HG02885 (cell line): ENCODE data around the gene TLE6.
"Not testable (repeated sequence)": the region's sequence is repeated elsewhere in the genome, so short reads cannot be mapped to it uniquely, and the experiment has no call there.

Source experiments
- ATAC-seq: cut with Tn5 transposase; IDR thresholded peaks from one replicate; pipeline ENCODE4 v1.9.1; 2021; ENCODE audit warnings: mild to moderate bottlenecking; ENCODE audit not compliant: unreplicated experiment, poor library complexity

The TLE6 gene

DNA sequence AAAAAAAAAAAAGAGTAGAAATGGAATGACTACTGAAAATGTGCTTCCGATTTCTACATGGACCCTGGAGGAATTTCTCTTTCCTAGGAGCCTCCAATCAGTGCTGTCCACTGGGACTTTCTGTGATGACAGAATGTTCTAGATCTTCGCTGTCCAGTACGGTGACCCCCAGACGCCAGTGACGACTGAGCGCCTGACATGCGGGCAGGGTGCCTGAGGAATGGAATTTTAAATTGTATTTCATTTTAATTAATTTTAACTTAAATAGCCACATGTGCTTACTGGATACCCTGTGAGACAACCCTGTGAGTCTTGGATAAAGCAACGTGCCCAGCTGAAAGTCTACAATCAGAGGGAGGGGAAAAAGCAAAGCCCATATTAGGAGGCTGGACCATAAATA lies 4.1 kb upstream of the TLE6 start:
- ATAC-seq: no peak

DNA sequence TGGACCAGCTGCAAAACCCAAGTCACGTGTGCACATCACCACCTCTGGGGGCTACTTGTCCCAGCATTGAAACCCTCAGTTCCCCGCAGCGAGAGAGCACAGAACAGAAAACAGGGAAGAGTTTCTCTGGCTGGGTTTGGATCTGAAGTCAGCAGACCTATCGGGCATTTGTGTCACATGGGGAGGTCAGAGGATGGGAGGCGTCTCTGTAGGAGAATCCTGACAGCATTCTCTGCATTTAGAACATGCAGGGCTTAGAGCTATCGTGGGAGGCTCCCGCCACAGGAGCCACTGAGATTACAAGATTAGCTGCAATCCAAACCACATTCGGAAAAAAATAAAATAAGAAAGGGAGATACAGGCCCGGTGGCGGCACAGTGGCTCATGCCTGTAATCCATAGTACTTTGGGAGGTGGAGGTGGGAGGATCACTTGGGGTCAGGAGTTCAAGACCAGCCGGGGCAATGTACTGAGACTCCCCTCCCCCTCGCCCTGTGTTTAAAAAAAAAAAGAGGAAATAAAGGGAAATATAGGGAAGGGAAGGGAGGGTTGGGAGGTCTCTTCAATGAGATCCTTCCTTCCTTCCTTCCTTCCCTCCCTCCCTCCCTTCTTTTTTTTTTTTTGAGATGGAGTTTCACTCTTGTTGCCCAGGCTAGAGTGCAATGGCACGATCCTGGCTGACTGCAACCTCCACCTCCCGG lies 2.9 kb upstream of the TLE6 start:
- no peak for ATAC-seq

DNA sequence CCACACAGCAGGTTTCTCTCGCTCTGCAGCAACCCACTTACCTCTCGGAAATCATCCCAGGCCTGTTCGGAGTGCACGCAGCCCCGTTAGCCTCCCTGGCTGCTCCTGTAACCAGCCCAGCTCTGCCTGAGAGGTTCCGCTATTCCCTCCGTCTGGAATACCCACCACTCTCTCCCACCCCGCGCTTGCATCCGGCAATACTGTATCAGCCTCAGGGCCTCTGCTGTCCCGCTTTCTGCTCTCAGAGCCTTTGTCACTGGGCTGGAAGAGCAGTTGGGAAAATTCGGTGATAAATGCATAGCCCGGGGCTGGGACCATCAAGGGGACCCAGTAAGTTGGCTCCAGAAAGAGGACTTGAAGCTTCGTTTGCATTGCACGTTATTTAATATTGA lies 759 bp upstream of the TLE6 start:
- ATAC-seq: no peak

DNA sequence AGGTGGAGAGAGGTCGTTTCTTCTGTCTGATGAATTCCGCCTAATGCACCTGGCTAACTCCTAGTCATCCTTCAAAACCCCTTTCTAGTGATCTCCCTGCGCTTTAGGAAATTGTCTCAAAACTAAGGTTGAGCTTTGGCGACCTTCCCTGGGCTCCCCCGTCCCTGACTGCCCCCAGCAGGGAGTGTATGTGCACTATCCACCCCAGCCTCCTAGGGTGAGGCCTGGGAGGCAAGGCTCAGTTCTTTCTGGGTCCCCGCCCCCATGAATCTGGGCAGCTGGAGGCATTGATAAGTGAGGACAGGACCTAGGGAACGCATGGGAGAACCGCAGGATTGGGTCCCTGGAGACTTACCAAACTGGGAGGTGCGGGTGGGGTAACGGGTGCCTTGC lies 378 bp downstream of the TLE6 start:
- ATAC-seq: no peak

DNA sequence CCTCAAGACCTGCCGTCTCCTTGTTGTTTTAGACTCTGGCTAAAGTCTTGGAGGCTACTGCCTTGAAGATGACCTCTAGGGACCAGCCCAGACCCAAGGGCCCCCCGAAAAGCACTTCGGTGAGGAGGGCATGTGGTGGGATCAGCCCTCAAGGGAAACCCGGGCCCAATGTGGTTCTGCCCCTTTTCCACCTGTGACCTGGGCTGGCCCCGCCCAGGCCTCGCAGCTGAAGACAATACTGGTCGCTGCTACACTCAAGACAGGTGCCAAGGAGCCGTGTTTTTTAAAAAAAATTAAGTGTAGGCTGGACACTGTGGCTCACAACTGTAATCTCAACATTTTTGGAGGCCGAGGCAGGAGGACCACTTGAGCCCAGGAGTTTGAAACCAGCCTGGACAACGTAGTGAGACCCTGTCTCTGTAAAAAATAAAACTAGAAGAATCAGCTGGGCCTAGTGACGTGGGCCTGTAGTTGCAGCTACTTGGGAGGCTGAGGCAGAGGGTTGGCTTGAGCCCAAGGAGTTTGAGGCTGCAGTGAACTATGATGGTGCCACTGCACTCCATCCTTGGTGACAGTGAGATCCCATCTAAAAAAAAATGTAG lies 903 bp downstream of the TLE6 start:
- ATAC-seq: no peak

DNA sequence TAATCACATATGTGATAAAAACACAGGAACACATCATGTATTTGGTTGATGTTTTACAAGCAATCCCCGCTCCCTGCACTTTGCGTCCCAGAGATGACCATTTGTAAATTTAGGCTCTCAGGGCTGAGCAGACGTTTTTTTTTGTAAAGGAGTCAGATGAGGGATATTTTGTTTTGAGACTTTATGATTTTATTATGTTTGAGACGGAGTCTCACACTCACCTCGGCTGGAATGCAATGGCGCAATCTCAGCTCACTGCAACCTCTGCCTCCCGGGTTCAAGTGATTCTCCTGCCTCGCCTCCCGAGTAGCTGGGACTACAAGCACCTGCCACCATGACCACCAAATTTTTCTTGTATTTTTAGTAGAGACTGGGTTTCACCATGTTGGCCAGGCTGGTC lies 1.4 kb downstream of the TLE6 start:
- no peak for ATAC-seq

DNA sequence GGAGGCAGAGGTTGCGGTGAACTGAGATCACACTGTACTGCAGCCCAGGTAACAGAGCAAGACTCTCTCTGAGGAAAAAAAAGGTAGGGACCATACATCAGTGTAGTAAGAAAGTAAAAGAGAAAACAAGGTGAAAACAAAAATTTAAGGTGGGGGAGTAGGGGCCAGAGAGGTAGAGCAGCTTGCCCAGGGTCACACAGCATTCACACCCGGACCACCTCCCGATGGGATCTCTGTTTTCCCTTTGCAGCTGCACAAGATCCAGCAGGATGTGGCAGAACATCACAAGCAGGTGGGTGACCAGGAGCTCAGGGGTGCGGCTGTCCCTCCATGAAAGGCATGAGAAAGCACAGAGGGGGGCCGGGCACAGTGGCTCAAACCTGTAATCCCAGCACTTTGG lies 4.5 kb downstream of the TLE6 start:
- ATAC-seq: no peak

DNA sequence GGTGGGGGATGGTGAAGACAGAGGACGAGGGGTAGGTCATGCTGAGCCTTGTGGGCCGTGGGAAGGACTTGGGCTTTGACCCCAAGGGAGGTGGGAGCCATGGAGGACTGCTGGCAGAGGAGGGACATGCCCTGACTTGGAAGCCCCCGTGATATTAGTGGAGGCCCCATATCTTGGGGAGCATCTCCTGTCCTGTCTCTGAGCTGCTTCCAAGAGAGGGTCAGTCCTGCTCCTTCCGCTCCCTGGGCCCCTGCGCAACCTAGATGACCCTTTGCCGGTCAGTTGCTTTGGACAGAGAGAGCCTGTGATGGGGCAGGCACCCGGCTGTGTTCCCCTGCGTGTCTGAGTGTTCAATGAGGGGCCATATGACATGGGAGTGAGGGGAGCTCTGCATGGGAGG lies 5.2 kb downstream of the TLE6 start:
- no peak for ATAC-seq

DNA sequence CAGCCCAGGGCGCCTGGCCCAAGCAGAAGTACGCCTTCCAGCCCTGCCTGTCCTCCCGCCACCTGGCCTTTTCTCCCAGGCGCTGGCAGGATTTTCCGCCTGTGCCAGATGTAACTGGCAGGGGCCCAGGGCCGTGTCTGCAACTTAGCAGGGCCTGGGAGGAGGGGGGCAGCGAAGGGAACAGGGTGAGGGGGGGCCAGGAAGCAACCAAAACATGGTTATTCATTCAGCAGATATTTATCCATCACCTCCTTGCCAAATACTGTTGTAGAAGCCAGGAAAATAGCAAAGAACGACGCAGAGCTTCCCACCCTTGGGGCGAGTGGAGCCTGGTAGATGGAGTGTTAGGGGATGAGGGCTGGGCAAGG lies 5.6 kb downstream of the TLE6 start:
- ATAC-seq: no peak

DNA sequence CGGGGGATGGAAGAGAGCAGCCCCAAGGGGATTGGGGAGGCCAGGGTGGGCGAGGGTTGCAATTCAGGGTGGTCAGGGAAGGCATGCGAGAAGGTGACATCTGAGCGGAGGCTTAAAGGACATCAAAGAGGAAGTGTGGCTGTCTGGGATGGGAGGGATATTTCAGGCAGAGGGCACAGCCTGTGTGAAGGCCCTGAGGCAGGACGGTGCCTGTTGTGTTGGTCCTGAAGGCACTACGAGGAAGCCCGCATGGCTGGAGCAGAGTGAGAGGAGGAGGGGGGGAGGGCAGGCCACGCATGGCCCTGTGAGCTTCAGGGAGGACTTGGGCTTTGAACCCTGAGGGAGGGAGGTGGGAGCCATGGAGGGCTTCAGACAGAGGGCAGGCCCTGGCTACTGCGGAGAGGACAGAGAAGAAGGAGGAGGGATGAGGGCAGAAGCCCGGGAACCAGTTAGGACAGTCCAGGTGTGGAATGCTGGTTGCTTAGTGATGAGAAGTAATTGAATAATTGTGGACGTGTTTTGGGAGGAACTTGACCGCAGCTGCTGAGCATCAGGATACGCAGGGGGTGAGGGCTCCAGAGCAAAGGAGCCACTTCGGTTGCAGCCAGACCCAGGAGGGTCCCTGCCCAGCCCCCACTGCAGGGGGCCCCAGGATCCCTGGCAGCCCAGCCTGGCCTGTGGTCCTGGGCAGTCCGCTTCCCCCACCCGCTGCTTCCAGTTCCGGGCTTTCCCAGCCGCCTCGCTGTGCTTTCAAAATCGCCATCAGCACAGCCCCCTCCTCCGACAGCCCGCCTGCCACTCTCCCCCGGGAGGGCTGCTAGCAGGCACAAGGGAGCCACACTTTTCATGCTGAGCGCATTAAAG lies 6.2 kb downstream of the TLE6 start:
- no peak for ATAC-seq

DNA sequence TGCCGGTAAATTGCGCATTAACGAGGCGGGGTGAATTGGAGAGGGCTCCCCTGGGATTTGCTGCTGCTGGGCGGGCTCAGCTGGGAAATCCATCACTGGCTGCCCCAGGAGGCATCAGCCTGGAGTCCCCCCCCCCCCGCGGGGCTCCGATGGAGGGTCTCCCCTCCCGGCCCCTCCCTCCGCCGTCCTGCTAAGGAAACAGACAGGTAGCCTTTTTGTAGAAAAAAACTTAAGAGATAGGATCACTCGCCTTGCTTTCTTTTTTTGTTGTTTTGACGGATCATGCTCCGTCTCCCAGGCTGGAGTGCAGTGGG lies 6.8 kb downstream of the TLE6 start:
- no peak for ATAC-seq

DNA sequence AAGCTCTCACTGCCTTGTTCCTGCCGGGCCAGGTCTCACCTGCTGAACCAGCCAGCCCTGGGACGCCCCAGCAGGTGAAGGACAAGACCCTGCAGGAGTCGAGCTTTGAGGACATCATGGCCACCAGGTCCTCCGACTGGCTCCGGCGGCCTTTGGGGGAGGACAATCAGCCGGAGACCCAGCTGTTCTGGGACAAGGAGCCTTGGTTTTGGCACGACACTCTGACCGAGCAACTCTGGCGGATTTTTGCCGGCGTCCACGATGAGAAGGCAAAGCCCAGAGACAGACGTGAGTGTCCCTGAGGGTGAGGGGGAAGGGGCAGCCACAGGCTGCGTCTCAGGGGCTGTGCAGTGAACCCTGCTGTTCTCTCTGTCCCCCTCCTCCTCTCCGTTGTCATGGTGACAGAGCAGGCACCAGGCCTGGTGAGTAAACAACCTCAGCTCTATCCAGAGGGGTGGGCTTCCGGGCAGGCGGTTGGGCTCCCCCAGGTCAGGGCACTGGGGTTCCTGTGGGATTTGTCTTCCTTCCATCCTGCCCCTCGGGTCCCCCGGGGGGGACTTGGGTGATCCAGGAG lies 9.7 kb downstream of the TLE6 start:
- ATAC-seq: no peak

DNA sequence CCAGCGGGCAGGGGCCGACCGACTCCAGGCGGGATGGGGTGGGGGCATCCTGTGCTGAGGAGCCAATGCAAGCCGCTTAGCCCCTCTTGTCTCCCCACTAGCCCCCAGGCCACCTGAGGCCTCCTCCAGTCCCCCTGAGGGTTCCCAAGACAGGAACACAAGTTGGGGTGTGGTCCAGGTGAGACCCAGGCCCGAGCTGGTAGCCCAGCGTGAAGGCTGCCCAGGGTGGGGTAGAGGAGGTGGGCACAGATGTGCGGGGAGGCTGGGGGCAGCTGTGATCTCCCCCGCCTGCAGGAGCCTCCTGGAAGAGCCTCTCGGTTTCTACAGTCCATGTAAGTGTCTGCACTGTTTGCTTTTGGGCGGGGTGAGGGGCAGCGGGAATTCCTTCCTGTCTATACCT lies 10.4 kb downstream of the TLE6 start:
- no peak for ATAC-seq

DNA sequence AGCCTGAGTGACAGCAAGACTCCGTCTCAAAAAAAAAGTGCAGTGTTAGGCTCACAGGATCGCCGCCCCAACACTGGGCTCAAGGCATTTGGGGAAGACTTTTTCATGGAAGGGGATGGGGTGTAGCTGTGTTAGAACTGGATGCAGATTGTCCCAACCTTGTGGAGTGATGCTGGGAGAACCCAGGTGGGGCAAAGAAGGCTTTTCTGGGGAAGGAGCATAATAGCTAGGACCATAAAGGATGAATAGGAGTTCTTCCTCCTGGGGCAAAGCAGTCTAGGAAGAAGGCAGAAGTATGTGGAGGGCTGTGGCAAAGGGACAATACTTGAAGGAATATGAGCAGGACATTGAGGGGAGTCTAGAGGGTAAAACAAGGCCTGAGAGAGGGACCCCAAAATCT lies 11.2 kb downstream of the TLE6 start:
- ATAC-seq: no peak

DNA sequence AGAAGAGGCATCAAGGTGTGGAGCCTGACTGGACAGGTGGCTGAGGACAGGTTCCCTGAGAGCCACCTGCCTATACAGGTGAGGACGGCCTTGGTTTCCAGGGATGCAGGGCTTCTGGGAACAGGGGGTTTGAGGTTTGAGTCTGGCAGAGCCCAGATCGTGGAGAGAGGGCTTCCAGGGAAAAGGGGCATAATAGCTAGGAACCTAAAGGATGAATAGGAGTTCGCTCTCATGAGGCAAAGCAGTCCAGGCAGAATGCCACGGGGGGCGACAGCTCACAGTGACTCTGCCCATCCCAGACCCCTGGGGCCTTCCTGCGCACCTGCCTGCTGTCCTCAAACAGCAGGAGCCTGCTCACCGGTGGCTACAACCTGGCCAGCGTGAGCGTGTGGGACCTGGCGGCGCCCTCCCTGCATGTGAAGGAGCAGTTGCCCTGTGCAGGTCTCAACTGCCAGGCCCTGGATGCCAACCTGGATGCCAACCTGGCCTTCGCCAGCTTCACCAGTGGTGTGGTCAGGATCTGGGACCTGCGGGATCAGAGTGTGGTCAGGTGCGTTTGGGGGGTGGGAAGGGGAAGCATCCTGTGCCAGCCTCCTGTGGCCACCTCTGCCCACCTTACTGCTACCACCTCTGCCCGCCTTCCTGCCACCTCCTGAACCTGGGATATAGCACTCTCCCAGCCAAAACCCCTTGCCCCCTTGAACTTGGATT lies 12.0 kb downstream of the TLE6 start:
- no peak for ATAC-seq

DNA sequence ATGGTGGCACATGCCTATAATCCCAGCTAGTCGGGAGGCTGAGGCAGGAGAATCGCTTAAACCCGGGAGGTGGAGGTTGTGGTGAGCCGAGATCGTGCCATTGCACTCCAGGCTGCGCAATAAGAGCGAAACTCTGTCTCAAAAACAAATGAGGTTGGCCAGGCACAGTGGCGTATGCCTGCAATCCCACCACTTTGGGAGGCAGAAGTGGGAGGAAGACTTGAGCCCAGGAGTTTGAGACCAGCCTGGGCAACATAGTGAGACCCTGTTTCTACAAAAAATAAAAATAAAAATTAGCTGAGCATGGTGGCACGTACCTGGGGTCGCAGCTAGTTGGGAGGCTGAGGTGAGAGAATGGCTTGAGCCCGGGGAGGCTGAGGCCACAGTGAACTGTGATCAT lies 15.0 kb downstream of the TLE6 start:
- not testable (repeated sequence) for ATAC-seq

DNA sequence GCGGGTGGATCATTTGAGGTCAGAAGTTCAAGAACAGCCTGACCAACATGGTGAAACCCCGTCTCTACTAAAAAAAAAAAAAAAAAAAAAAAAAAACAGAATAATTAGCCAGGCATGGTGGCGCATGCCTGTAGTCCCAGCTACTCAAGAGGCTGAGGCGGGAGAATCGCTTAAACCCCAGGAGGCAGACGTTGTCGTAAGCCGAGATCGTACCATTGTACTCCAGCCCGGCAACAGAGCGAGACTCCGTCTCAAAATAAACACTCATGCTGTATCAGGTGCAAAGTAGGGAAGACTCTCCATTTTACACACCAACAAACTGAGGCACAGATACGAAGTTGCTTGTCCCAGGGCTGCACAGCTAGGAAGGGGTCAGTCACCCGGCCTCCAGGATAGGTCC lies 15.6 kb downstream of the TLE6 start:
- no peak for ATAC-seq

DNA sequence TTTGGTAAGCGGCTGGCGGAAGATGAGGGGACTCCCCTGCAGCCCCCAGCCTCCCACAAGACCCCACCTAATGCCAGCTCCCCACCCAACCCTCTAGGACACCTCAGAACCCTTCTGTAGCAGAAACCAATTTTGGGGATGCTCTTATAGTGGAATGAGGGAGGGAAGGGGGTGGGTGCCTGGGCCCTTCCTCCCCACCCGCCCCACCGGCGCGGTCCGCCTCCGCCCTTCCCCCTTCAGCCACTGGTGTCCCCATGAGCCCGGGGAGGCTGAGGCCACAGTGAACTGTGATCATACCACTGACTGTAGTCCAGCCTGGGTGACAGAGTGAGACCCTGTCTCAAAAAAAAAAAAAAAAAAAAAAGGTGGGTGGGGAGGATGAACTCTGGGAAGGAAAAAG lies 16.2 kb downstream of the TLE6 start:
- ATAC-seq: no peak

DNA sequence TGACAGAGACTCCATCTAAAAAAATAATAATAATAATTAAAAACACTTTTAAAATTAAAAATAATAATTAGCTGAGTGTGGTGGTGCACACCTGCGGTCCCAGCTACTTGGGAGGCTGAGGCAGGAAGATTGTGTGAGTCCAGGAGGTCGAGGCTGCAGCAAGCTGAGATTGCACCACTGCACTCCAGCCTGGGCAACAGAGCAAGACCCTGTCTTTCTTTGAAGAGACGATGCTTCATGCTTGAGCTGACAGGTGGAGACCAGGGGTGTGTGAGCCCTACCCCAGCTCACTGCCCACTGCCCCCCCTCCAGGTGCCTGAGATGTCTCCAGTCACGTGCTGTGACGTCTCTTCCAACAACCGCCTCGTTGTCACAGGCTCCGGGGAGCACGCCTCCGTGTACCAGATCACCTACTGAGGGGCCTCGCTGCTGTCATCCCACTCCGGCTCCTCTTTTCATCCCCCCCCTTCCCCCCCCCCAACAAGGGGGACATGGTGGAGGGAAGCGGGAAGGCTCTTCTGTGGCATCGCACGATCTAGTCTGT lies 17.3 kb downstream of the TLE6 start:
- no peak for ATAC-seq

DNA sequence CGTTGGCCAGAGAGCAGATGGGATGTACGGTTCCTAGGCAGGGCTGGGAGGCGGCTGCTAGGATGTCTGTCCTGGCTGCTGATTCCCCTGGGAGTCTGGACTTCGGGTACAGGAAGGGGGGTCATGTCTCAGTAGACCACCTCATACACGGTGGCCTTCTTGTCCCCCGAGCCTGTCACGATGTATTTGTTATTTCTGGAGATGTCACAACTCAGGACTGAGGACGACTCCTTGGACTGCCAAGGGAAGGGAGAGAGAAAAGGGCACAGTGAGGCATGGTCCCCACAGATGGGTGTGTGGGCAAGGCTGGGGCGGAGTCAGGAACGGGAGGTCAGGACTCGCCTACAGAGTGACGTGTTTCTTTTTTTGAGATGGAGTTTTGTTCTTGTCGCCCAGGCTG lies 20.4 kb downstream of the TLE6 start:
- ATAC-seq: no peak

DNA sequence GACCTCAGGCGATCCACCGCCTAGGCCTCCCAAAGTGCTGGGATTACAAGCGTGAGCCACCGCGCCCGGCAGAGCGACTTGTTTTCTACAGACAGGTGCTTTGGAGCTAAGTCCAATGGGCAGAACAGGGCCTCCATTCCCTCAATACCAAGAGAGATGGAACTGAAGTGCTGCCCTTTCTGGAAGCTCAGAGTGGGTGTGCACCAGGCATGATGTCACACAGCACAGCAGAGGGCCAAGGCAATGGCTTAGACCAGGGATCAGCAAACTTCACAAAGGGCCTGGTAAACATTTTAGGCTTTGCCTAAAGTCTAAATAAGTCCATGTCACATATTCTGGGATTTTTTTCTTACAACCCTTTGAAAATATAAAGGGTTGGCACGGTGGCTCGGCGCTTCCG lies 21.3 kb downstream of the TLE6 start:
- ATAC-seq: no peak
